GM21423 (cell line): ENCODE results near the gene OBP2A.

ENCODE experiments used
- ATAC-seq: cut with Tn5 transposase; IDR thresholded peaks from one replicate; pipeline ENCODE4 v1.9.1; 2021; ENCODE audit warnings: mild to moderate bottlenecking, moderate library complexity; ENCODE audit not compliant: unreplicated experiment

The OBP2A gene

DNA sequence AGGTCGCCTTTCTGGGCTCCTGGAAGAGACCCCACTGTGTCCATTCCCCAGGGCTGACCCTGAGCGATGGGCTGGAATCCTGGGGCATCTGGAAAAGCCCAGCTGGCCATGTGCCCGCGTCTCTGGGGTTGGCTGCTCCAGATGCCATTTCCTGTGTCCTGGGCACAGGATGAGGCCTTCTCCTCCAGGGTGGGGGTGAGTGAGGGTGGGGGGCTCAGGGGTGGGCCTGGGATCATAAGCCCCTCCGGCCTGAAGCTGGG lies 46.3 kb downstream of the OBP2A start:
- ATAC-seq = no peak

DNA sequence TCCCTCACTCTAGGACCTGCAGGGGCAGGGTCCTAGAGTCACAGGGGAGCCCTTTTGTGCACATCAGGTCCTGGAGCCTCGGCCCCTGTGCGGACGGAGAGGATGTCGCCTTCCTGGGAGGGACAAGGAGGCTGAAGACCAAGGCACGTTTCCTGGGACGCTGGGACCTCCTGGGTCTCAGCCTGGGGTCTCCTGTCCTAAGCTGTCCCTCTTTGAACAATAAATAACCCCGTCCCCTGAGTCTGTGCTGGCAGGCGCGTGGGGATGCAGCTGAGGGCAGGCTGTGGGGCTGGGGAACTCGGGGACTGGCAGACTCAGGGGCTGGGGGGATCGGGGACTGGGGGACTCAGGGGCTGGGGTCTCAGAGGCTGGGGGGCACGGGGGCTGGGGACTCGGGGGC lies 46.7 kb downstream of the OBP2A start:
- ATAC-seq = no peak

DNA sequence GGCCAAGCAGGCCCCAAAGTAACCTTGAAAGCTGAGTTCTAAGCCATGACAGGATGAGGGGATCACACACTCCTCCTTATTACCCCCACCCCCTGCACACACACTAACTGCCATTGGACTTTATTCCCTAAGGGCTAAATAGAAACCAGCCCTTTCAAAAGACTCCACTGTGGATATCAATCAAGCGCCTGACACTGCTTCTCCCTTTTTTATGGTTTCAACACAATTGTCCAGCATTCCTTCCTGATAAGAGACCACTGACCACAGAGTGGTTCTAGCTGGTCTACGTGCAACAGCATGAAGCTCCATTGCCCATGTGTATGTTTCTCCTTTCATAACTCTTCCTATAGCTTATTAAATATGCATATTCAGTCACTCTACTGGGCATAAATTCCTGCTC lies 50.3 kb downstream of the OBP2A start:
- no peak for ATAC-seq
